Kidney tubule cell (primary cell): Measurements from ENCODE around the gene OR2AG1.
"Not testable (repeated sequence)": the region's sequence is repeated elsewhere in the genome, so short reads cannot be mapped to it uniquely, and the experiment has no call there.

Experiments used
- DNase-seq: peaks from one replicate; pipeline ENCODE4 v3.0.0-alpha.2; 2018; ENCODE audit warnings: low spot score

The OR2AG1 gene

DNA sequence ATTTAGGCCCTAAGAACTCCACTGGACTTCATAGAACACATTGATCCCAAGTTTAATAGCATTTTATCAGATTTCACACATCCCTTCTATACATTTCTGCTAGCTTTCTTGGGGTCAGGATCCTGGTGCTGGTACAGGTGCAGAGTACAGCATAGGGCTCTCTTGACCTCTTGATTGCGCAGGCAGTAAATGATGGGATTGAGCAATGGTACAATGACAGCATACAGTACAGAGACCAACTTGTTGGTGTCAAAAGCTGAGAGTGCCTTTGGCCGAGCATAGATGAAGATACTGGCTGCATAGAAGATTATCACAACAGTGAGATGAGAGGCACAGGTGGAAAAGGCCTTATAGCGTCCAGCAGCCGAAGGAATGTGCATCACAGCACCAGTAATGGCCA lies 11.8 kb downstream of the OR2AG1 start:
- DNase-seq, result no peak

DNA sequence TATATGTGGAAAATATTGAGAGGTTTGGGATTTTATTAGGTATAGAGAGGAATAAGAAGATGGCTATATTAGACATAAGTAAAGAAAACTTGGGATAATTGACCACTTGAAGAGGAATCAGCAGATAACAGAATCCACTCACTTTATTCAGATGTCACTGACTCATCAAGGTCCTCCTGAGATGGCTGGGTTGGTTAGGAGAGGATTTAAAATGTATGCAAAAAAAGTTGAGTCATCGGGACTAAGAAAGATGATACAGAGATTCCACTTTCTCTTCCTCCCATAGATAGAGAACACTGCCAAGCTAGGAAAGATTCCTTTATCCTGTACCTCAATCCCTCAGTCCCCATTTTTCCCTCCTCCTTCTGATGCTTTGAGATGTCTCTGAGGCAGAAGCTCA lies 16.6 kb downstream of the OR2AG1 start, which contains the start of gene OR6A2:
TSS of gene OR6A2 (minus strand) at position 288 of the 400 bp plus-strand sequence. CDS start 3,981 bp downstream, outside the sequence.
- peak; percentile 50 for DNase-seq

DNA sequence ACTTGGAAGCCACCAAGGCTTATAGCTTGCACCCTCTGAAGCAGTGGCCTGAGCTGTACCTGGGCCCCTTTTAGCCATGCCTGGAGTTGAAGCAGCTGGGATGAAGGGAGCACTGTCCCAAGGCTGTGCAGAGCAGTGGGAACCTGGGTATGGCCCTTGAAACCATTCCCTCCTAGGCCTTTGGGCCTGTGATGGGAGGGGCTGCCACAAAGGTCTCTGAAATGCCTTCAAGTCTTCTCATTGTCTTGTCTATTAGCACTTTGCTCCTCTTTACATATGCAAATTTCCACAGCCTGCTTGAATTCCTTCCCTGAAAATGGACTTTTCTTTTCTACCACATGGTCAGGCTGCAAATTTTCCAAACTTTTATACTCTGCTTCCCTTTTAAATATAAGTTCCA lies 18.3 kb downstream of the OR2AG1 start:
- DNase-seq, result not testable (repeated sequence)

DNA sequence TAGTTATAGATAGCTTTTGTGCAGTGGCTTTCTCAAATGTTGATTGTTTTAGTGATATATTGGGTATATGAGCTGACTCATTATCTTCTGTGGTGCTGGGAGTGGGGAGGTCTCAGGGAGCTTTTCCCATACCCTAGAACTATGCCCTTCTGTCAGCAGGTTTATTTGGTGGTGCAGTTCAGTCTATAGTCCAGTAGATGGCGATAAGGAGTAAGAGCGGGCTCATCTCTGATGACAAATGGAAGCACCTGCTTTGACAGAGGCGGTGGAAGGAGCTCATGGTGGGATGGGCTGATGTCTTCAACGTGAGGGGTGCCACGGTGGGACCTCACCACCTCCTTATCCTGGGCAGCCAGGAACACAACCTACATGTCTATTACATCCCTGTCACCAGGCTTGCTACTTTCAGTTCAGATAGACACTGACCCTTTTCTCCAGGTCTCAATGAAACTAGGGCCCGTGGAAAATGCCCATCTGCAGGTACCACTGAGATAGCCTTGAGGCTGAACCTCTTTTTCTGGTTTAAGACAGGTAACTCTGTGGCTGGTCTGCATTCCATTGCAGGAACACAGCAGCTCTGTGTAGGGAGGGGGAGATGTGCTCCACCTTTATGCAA lies 29.7 kb downstream of the OR2AG1 start:
- DNase-seq, result peak; percentile 63

DNA sequence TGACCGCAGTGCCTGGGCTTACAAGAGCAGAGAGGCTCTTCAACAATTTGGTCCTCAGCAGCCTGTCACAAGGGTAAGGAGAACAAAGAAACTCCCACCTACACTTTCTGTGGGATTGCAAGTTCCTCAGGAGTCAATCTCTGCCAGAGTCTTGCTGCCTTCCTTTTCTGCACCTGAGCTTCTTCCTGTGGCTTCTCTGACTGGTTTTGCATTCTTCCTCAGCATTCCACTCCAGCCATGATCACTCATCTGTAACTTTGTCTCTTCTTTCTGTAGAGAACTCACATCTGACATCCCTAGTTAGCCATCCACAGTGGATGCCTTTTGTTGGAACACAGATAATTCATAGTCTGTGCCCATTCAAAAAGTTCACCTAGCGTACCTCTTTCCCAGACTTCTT lies 30.8 kb downstream of the OR2AG1 start:
- peak; percentile 81 for DNase-seq

DNA sequence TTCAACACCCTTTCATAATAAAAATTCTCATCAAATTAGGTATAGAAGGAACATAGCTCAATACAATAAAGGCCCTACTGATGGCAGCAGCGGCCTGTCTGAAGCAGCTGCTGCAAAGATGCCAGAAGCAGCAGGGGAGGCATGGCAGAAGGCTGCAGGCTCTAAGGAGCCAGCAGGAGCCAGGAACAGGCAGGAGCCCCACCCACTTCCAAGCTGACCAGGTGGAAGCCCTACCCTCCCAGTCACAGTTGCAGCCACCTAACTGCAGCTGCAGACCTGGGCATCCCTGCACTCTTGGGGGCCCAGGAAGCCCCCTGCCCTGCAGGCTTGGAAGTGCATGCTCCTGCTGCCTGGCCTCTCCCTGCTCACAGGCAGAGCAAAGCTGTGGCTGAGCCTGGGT lies 34.9 kb downstream of the OR2AG1 start:
- DNase-seq, result no peak

DNA sequence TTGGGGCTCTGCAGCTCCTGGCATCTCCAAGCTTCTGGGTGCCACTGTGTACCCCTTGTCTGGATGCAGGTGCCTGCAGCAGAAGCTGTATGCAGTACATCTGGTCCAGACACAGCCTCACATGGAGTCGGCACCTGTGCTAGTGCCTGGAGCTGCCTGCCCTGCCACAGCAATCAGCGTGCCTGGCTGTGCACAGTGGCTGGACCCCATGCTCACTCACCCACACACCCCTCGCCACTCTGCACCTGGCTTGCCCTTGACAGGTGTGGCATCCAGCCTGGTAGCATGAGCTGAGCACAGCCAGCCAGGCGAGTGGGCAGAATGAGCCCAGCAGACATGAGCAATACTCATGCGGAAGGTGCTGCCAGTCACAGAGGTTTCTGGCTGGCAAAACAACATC lies 36.1 kb downstream of the OR2AG1 start:
- no peak for DNase-seq

DNA sequence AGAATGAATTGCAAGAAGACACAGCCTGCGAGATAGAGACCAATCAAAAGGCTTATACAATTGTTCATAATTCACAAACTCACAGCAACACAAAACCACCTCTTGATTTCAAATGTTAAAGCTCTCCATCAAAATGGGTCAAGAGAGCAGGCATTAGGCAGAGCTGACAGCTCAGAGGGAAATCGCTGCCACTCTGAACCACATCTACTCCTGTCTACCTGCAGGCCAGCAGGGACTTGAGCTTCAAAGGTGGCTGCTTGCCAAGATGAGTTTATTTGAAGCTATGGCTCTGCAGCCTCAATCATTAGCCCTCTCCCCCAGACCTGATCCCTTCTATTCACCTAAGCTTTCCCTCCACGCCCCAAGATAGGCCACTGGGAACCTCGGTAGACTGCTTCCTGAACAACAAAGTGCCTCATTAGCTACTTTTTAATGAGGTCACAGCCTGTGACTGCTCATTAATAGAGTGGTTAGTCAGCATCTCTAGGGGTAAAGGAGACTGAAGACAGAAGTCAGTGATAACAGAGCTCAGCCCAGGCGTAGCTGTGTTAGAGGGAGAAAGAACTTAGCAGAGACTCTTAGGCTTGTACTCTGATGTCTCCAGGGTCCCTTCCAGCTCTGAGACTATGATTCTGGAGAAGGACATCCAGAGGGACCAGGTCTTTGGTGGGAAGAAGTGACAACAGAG lies 41.5 kb downstream of the OR2AG1 start:
- peak; percentile 2 for DNase-seq

DNA sequence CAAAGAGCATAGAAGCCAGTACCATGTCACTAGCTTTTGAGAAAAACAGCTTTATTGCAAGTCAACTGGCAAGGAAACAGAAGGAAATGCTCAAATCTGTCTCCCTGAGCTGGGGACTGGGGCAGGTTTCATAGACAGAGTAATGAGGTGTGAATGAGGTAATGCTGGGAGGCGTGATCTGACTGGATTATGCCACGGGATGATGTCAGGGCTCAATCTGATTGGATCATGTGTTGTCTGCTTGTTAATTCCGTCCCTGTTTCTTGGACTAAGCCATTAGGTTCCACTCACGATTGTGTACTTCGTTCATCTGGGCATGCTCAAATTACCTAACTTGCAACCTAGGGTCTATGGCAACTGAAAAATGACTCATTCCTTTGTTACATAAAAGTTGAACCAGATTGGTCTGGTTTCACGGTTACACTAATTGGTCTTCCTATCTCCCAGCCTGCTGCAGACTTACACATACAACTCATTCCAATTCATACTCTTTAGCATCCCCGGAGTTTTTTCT lies 42.5 kb downstream of the OR2AG1 start:
- DNase-seq, result no peak

DNA sequence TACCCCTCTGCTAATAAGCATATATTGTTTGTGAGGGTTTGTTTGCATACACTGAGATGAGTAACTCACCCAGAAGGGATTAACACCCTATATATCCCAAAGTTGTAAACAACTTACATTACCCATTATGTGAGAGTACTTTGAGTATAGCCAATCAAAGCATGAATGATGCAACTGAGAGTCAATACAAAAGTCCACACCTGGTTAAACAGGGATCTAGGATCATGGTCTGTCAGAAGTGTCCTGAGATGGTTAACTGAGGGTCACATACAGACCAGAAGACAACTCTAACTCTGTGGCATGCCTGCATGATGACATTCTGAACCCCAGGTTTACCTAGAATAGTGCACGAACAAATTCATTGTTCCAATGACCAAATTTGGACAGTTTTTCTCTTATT lies 45.3 kb downstream of the OR2AG1 start:
- DNase-seq, result no peak

DNA sequence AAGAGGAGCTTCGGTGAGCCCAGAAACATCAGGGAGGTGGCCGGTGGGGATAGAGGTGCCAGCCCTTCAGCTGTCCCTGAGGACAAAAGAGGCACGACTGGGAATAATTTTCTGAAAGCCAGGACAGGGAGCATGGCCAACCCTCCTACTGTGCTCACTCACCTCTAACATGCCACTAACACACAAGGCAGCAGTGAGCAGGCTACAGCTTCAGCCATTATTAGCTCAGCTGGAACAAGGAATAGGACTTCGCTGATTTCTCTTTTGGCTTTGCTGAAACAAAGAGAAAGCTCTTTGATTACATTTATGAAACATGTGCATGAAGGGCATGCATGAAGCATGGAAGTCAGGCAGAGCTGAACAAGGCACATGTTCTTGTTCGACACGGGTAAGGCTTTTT lies 50.5 kb downstream of the OR2AG1 start:
- DNase-seq, result no peak

DNA sequence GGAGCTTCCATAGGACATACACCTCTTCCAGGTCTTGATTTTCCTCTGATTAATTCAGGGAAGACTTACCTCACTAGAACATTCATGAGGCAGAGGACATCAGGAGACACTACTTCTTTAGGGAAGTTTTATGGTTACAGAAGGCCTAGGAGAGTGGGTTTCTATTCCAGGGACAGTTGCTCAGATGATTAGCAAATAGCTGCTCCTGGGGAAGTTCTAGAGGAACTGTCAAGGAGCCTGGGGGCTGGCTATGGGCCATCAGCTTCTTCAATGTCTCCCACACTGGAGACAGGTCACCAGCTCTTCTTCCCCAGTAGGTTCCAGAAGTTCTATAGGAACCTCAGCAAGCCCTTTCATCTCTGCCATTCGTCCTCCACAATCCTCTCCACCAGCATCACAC lies 51.2 kb downstream of the OR2AG1 start:
- no peak for DNase-seq
